H1 (cell line): ENCODE measurements around the gene TNS1. TPM values are rescaled to one million over a fixed set of nuclear protein-coding genes. Genes with fewer than 3 reads are reported as not detected.

Experiments used
- ATF2 ChIP-seq: IDR thresholded peaks from 2 replicates; pipeline ENCODE4 v1.6.1; 2012; ENCODE audit warnings: low read length, inconsistent platforms
- CTBP2 ChIP-seq: IDR thresholded peaks from 2 replicates; pipeline ENCODE4 v1.7.0; 2011; ENCODE audit warnings: borderline replicate concordance, mild to moderate bottlenecking, moderate library complexity, mixed read lengths, low read length; ENCODE audit not compliant: insufficient read depth, insufficient read length
- CTCF ChIP-seq, 3 experiments: IDR thresholded peaks; 1 replicate in 2 of 3; 2 replicates in 1 of 3; pipeline versions ENCODE4 v1.5.1 to v1.6.1; 2011; ENCODE audit warnings: low read length in 3 of 3, mild to moderate bottlenecking in 3 of 3, inconsistent platforms in 2 of 3, low read depth in 1 of 3, moderate library complexity in 1 of 3; ENCODE audit not compliant: insufficient read depth in 1 of 3; ENCODE audit errors: control extremely low read depth in 1 of 3
- FOSL1 ChIP-seq: IDR thresholded peaks from 2 replicates; pipeline ENCODE4 v1.6.1; 2011; ENCODE audit warnings: mild to moderate bottlenecking, low read depth, low read length, moderate library complexity; ENCODE audit not compliant: insufficient read depth
- HDAC6 ChIP-seq: IDR thresholded peaks from one replicate; pipeline ENCODE4 v1.7.1; 2012; ENCODE audit warnings: low read depth, mild to moderate bottlenecking, inconsistent platforms, low read length, moderate library complexity
- polyA plus RNA-seq, 7 experiments: library from polyadenylated mRNA; depleted of rRNA in 3 of 7; stranded (reverse) in 5 of 7; unstranded in 2 of 7; fragments of >200 nt in 5 of 7; fragments of 200-250 nt in 2 of 7; gene quantifications; 1 replicate in 5 of 7; 2 replicates in 1 of 7; 4 replicates in 1 of 7; pipeline versions ENCODE4 v1.2.1 to v1.2.3, GENCODE V29; 2011 to 2013; ENCODE audit warnings: missing spikeins in 2 of 7, mixed read lengths in 2 of 7
- total RNA-seq: library from RNA; stranded (reverse); fragmentation: NEBNext Ultra II Directional; extraction: Animal tissue kit (Norgen Biotek cat#: 25700); gene quantifications from 2 replicates; pipeline ENCODE4 v1.2.1, GENCODE V29; 2021

TNS1 gene
- total and polyA plus RNA-seq, 2 of the 8 experiments (the other 6 are each of a cell fraction or from before 2014, with no cell fraction given) = 1.5 to 5.1 TPM

GRCh38 chr2:217799563-217800432 is 203.0 kb downstream of the TNS1 start (continued):
- TF ChIP-seq CTCF (IDR thresholded peaks at IDR 0.05; ENCODE audit: control extremely low read depth in 1 of 3, insufficient read depth in 1 of 3, low read depth in 1 of 3, low read length in 3 of 3) (no peak), FOSL1 (no peak), ATF2 (no peak), CTBP2 (no peak), HDAC6 (no peak)
